ENCODE measurements around the gene LDB3. TPM values are rescaled to one million over a fixed set of nuclear protein-coding genes. Genes with fewer than 3 reads are reported as not detected.

LDB3 gene
- total RNA-seq, 1 donor from 2014 or later: not detected

- no peak for TF ChIP-seq CTCF (conservative IDR thresholded peaks at IDR 0.05; ENCODE audit: low read depth, low read length)
- no peak overlapping the region for H3K4me3 ChIP-seq (ENCODE audit: low read depth, low read length)
- DNase-seq (ENCODE audit: low read depth): no peak
Measured at GRCh38 chr10:86752311-86752710, 84.0 kb downstream of the LDB3 start.

GRCh38 chr10:86753051-86753450, 84.7 kb downstream of the LDB3 start:
- TF ChIP-seq CTCF (conservative IDR thresholded peaks at IDR 0.05; ENCODE audit: low read depth, low read length): no peak
- no peak overlapping the region for H3K4me3 ChIP-seq (ENCODE audit: low read depth, low read length)
- no peak for DNase-seq (ENCODE audit: low read depth)

GRCh38 chr10:86753638-86754434, 85.5 kb downstream of the LDB3 start:
- no peak for TF ChIP-seq CTCF (conservative IDR thresholded peaks at IDR 0.05; ENCODE audit: low read depth, low read length)
- no peak overlapping the region for H3K4me3 ChIP-seq (ENCODE audit: low read depth, low read length)
- DNase-seq (ENCODE audit: low read depth): no peak

- peak overlapping the region; percentile 92 for H3K4me3 ChIP-seq (ENCODE audit: low read depth, low read length)
- DNase-seq (ENCODE audit: low read depth): no peak
- no peak for TF ChIP-seq CTCF (conservative IDR thresholded peaks at IDR 0.05; ENCODE audit: low read depth, low read length)
Measured at GRCh38 chr10:86755454-86755739, 87.1 kb downstream of the LDB3 start.

- TF ChIP-seq CTCF (conservative IDR thresholded peaks at IDR 0.05; ENCODE audit: low read depth, low read length): no peak
- no peak for DNase-seq (ENCODE audit: low read depth)
- peak overlapping the region; percentile 92 for H3K4me3 ChIP-seq (ENCODE audit: low read depth, low read length)
Measured at GRCh38 chr10:86755740-86756510, 87.6 kb downstream of the LDB3 start.

- DNase-seq (ENCODE audit: low read depth): no peak
- TF ChIP-seq CTCF (conservative IDR thresholded peaks at IDR 0.05; ENCODE audit: low read depth, low read length): no peak
- peak within 1 kb of the TSS; percentile 92 for H3K4me3 ChIP-seq (ENCODE audit: low read depth, low read length)
Measured at GRCh38 chr10:86756511-86757112, 88.3 kb downstream of the LDB3 start, which contains the start of gene BMPR1A. TSS of gene BMPR1A (plus strand) at chr10:86756619. CDS start at chr10:86876019, 119,400 bp downstream.

Data from epithelial cell of proximal tubule (primary cell).